ENCODE data around the gene GRIN1.

The GRIN1 gene

GRCh38 chr9:137159105-137160053 lies 20.4 kb downstream of the GRIN1 start:
- ChIA-PET POLR2A (no interaction called here), CTCF (interaction anchor here (1.2 to 1.5 kb wide), 2 partner anchors 13 to 28 kb away, joined by 3 read pairs; partner anchors contain the start of gene TMEM210)
- peaks cover 0 to 95% (median 29%) of the 10 kb centered on the region in 5 experiments for H3K27me3 ChIP-seq (replicated peaks in 2 of 5; ENCODE audit: control insufficient read depth in 4 of 5, insufficient read depth in 5 of 5, low read length in 4 of 5)
- DNase-seq = no peak
- 48% methylated on average over 8 of the region's 14 CpGs for WGBS (ENCODE audit: insufficient coverage)
- no peaks in the 10 kb centered on the region for H3K9me3 ChIP-seq (ENCODE audit: control extremely low read depth in 1 of 5, control insufficient read depth in 4 of 5, insufficient read depth in 2 of 5, low read depth in 1 of 5, low read length in 4 of 5)
- no peaks in the 10 kb centered on the region for H3K36me3 ChIP-seq (ENCODE audit: control insufficient read depth in 4 of 4, insufficient read depth in 4 of 4, low read length in 3 of 4)
- no peak overlapping the region for H3K27ac ChIP-seq (ENCODE audit: insufficient read depth in 1 of 2, low read depth in 1 of 2, low read length in 2 of 2, poor library complexity in 1 of 2, severe bottlenecking in 2 of 2)
- peaks cover 0 to 49% (median 29%) of the 10 kb centered on the region in 4 experiments for H3K4me1 ChIP-seq (ENCODE audit: control extremely low read depth in 1 of 4, control insufficient read depth in 4 of 4, insufficient read depth in 4 of 4, low read length in 3 of 4)
- H3K4me3 ChIP-seq (ENCODE audit: control insufficient read depth in 1 of 7, extremely low read depth in 1 of 7, insufficient read depth in 4 of 7, low read depth in 2 of 7, low read length in 6 of 7) = no peak overlapping the region

- ChIA-PET CTCF (no interaction called here), POLR2A (no interaction called here)
- 76% methylated on average over 17 of the region's 17 CpGs for WGBS (ENCODE audit: insufficient coverage)
- H3K4me1 ChIP-seq (ENCODE audit: control extremely low read depth in 1 of 4, control insufficient read depth in 4 of 4, insufficient read depth in 4 of 4, low read length in 3 of 4) = peaks cover 0 to 49% (median 29%) of the 10 kb centered on the region in 4 experiments
- H3K27me3 ChIP-seq (replicated peaks in 2 of 5; ENCODE audit: control insufficient read depth in 4 of 5, insufficient read depth in 5 of 5, low read length in 4 of 5) = peaks cover 0 to 96% (median 28%) of the 10 kb centered on the region in 5 experiments
- H3K27ac ChIP-seq (ENCODE audit: insufficient read depth in 1 of 2, low read depth in 1 of 2, low read length in 2 of 2, poor library complexity in 1 of 2, severe bottlenecking in 2 of 2) = no peak overlapping the region
- no peaks in the 10 kb centered on the region for H3K9me3 ChIP-seq (ENCODE audit: control extremely low read depth in 1 of 5, control insufficient read depth in 4 of 5, insufficient read depth in 2 of 5, low read depth in 1 of 5, low read length in 4 of 5)
- H3K4me3 ChIP-seq (ENCODE audit: control insufficient read depth in 1 of 7, extremely low read depth in 1 of 7, insufficient read depth in 4 of 7, low read depth in 2 of 7, low read length in 6 of 7) = no peak overlapping the region
- H3K36me3 ChIP-seq (ENCODE audit: control insufficient read depth in 4 of 4, insufficient read depth in 4 of 4, low read length in 3 of 4) = no peaks in the 10 kb centered on the region
- DNase-seq = no peak
These were observed 21.1 kb downstream of the GRIN1 start for GRCh38 chr9:137160054-137160425.

GRCh38 chr9:137160716-137161557 lies 22.0 kb downstream of the GRIN1 start:
- peaks cover 0 to 96% (median 23%) of the 10 kb centered on the region in 5 experiments for H3K27me3 ChIP-seq (replicated peaks in 2 of 5; ENCODE audit: control insufficient read depth in 4 of 5, insufficient read depth in 5 of 5, low read length in 4 of 5)

GRCh38 chr9:137161558-137162486 lies 22.9 kb downstream of the GRIN1 start:
- no peak overlapping the region for H3K27ac ChIP-seq (ENCODE audit: insufficient read depth in 1 of 2, low read depth in 1 of 2, low read length in 2 of 2, poor library complexity in 1 of 2, severe bottlenecking in 2 of 2)
- H3K4me1 ChIP-seq (ENCODE audit: control extremely low read depth in 1 of 4, control insufficient read depth in 4 of 4, insufficient read depth in 4 of 4, low read length in 3 of 4) = peaks cover 0 to 46% (median 26%) of the 10 kb centered on the region in 4 experiments
- peak overlapping the region in 1 of 7 experiments; percentile 4 for H3K4me3 ChIP-seq (ENCODE audit: control insufficient read depth in 1 of 7, extremely low read depth in 1 of 7, insufficient read depth in 4 of 7, low read depth in 2 of 7, low read length in 6 of 7)
- CTCF ChIA-PET = interaction anchor here (1.0 to 1.4 kb wide), 3 partner anchors 10 to 66 kb away, joined by 3 to 8 read pairs (median 4); partner anchors contain the start of genes RNF224 and TMEM210
- H3K9me3 ChIP-seq (ENCODE audit: control extremely low read depth in 1 of 5, control insufficient read depth in 4 of 5, insufficient read depth in 2 of 5, low read depth in 1 of 5, low read length in 4 of 5) = no peaks in the 10 kb centered on the region
- 5% methylated on average over 52 of the region's 71 CpGs for WGBS (ENCODE audit: insufficient coverage)
- POLR2A ChIA-PET = interaction anchor here (0.6 to 1.5 kb wide), 2 partner anchors 68 to 98 kb away, joined by 3 read pairs; no protein-coding TSS in a partner anchor
- H3K27me3 ChIP-seq (replicated peaks in 2 of 5; ENCODE audit: control insufficient read depth in 4 of 5, insufficient read depth in 5 of 5, low read length in 4 of 5) = peaks cover 0 to 96% (median 28%) of the 10 kb centered on the region in 5 experiments
- DNase-seq = no peak
- H3K36me3 ChIP-seq (ENCODE audit: control insufficient read depth in 4 of 4, insufficient read depth in 4 of 4, low read length in 3 of 4) = no peaks in the 10 kb centered on the region

More at GRCh38 chr9:137160716-137161557, 22.0 kb downstream of the GRIN1 start:
- CTCF ChIA-PET = no interaction called here
- POLR2A ChIA-PET = no interaction called here
- Histone ChIP-seq H3K9me3 (ENCODE audit: control extremely low read depth in 1 of 5, control insufficient read depth in 4 of 5, insufficient read depth in 2 of 5, low read depth in 1 of 5, low read length in 4 of 5) (no peaks in the 10 kb centered on the region), H3K27ac (ENCODE audit: insufficient read depth in 1 of 2, low read depth in 1 of 2, low read length in 2 of 2, poor library complexity in 1 of 2, severe bottlenecking in 2 of 2) (no peak overlapping the region), H3K36me3 (ENCODE audit: control insufficient read depth in 4 of 4, insufficient read depth in 4 of 4, low read length in 3 of 4) (no peaks in the 10 kb centered on the region), H3K4me3 (ENCODE audit: control insufficient read depth in 1 of 7, extremely low read depth in 1 of 7, insufficient read depth in 4 of 7, low read depth in 2 of 7, low read length in 6 of 7) (no peak overlapping the region), H3K4me1 (ENCODE audit: control extremely low read depth in 1 of 4, control insufficient read depth in 4 of 4, insufficient read depth in 4 of 4, low read length in 3 of 4) (peaks cover 0 to 49% (median 29%) of the 10 kb centered on the region in 4 experiments)
- 32% methylated on average over 43 of the region's 56 CpGs for WGBS (ENCODE audit: insufficient coverage)
- peak in 1 of 3 donors; percentile 33 for DNase-seq

GRCh38 chr9:137162505-137163364 lies 23.8 kb downstream of the GRIN1 start:
- Histone ChIP-seq H3K4me3 (ENCODE audit: control insufficient read depth in 1 of 7, extremely low read depth in 1 of 7, insufficient read depth in 4 of 7, low read depth in 2 of 7, low read length in 6 of 7) (peak overlapping the region in 3 of 7 experiments; percentile 36 to 59 (median 49)), H3K27me3 (replicated peaks in 2 of 5; ENCODE audit: control insufficient read depth in 4 of 5, insufficient read depth in 5 of 5, low read length in 4 of 5) (peaks cover 0 to 98% (median 23%) of the 10 kb centered on the region in 5 experiments), H3K9me3 (ENCODE audit: control extremely low read depth in 1 of 5, control insufficient read depth in 4 of 5, insufficient read depth in 2 of 5, low read depth in 1 of 5, low read length in 4 of 5) (no peaks in the 10 kb centered on the region), H3K36me3 (ENCODE audit: control insufficient read depth in 4 of 4, insufficient read depth in 4 of 4, low read length in 3 of 4) (no peaks in the 10 kb centered on the region), H3K4me1 (ENCODE audit: control extremely low read depth in 1 of 4, control insufficient read depth in 4 of 4, insufficient read depth in 4 of 4, low read length in 3 of 4) (peaks cover 0 to 49% (median 27%) of the 10 kb centered on the region in 4 experiments), H3K27ac (ENCODE audit: insufficient read depth in 1 of 2, low read depth in 1 of 2, low read length in 2 of 2, poor library complexity in 1 of 2, severe bottlenecking in 2 of 2) (no peak overlapping the region)
- peak in 1 of 3 donors; percentile 45 for DNase-seq
- ChIA-PET POLR2A (interaction anchor here (0.6 to 1.5 kb wide), 2 partner anchors 67 to 98 kb away, joined by 3 read pairs; no protein-coding TSS in a partner anchor), CTCF (interaction anchor here (1.0 to 1.4 kb wide), 4 partner anchors 9 to 65 kb away, joined by 3 to 8 read pairs (median 4); partner anchors contain the start of genes RNF224 and TMEM210)
- 8% methylated on average over 70 of the region's 74 CpGs for WGBS (ENCODE audit: insufficient coverage)

Measured in common myeloid progenitor, CD34-positive (primary cell).